ENCODE data around the gene ACTL6B. TPM values are rescaled to one million over a fixed set of nuclear protein-coding genes. Genes with fewer than 3 reads are reported as not detected.

Gene ACTL6B
- total and polyA plus RNA-seq, 9 of the 15 experiments (the other 6 are each of a cell fraction or from before 2014, with no cell fraction given) = not detected

- no peak for TF ChIP-seq ZNF589 (CRISPR knock-in tag; IDR thresholded peaks at IDR 0.05; ENCODE audit: low read depth)
- peak; percentile 43; the same call in 1 of the 2 replicates for TF ChIP-seq CXXC5 (CRISPR knock-in tag; IDR thresholded peaks at IDR 0.05)
- no peak for TF ChIP-seq TOE1 (IDR thresholded peaks at IDR 0.05; ENCODE audit: borderline replicate concordance)
- 0 out of 2 replicates have a peak, but pooled peaks have one; percentile 13 for TF ChIP-seq TOE1 (CRISPR knock-in tag; IDR thresholded peaks at IDR 0.05; ENCODE audit: borderline replicate concordance, low read depth)
- TF ChIP-seq ARID4B (CRISPR knock-in tag; IDR thresholded peaks at IDR 0.05) = peak; percentile 58; the same call in 1 of the 2 replicates
- peak; percentile 95 for TF ChIP-seq RB1 (IDR thresholded peaks at IDR 0.05; ENCODE audit: low read depth)
- TF ChIP-seq FOXO4 (CRISPR knock-in tag; IDR thresholded peaks at IDR 0.05) = no peak
- TF ChIP-seq L3MBTL2 (IDR thresholded peaks at IDR 0.05) = peak; percentile 17; the same call in 1 of the 2 replicates
- TF ChIP-seq E2F6 (IDR thresholded peaks at IDR 0.05; ENCODE audit: borderline replicate concordance in 1 of 2, extremely low read depth in 1 of 2, insufficient read depth in 1 of 2, insufficient read length in 1 of 2, low read depth in 1 of 2, low read length in 1 of 2, poor library complexity in 1 of 2, severe bottlenecking in 1 of 2) = peak; percentile 62 to 93
- TF ChIP-seq MECOM (CRISPR knock-in tag; IDR thresholded peaks at IDR 0.05) = 0 out of 2 replicates have a peak, but pooled peaks have one; percentile 31
- peak; percentile 64; the same call in 1 of the 2 replicates for TF ChIP-seq ZBTB33 (CRISPR knock-in tag; IDR thresholded peaks at IDR 0.05)
- no peak for TF ChIP-seq ELF2 (CRISPR knock-in tag; IDR thresholded peaks at IDR 0.05)
- 0 out of 2 replicates have a peak, but pooled peaks have one; percentile 34 for TF ChIP-seq POLR2A (conservative IDR thresholded peaks at IDR 0.05)
- TF ChIP-seq MAZ (CRISPR knock-in tag; conservative IDR thresholded peaks at IDR 0.05 in 1 of 2, IDR thresholded peaks at IDR 0.05 in 1 of 2) = peak; percentile 31 to 87; a peak in 2 of 4 replicates
- TF ChIP-seq DMBX1 (CRISPR knock-in tag; IDR thresholded peaks at IDR 0.05; ENCODE audit: borderline replicate concordance) = no peak
Observed at GRCh38 chr7:100691676-100692577, 35.7 kb upstream of the ACTL6B start (continued).

Measured in K562 (cell line).